Endothelial cell of umbilical vein (primary cell): Measurements from ENCODE around the gene MAP2K7.

Source experiments
- EZH2 ChIP-seq: IDR thresholded peaks from 2 replicates; pipeline ENCODE4 v1.6.1; 2012; ENCODE audit warnings: borderline replicate concordance, low read depth, mild to moderate bottlenecking, moderate library complexity, low read length, inconsistent platforms; ENCODE audit not compliant: severe bottlenecking
- FOS ChIP-seq: IDR thresholded peaks from 2 replicates; pipeline ENCODE4 v1.6.1; 2011; ENCODE audit warnings: mild to moderate bottlenecking, low read length, moderate library complexity, borderline replicate concordance; ENCODE audit not compliant: insufficient read depth
- JUN ChIP-seq: IDR thresholded peaks from 2 replicates; pipeline ENCODE4 v1.6.1; 2011; ENCODE audit warnings: borderline replicate concordance, low read depth; ENCODE audit not compliant: insufficient read length, insufficient read depth
- MYC ChIP-seq: IDR thresholded peaks from one replicate; pipeline ENCODE4 v1.6.1; 2011; ENCODE audit warnings: mild to moderate bottlenecking, low read depth, low read length
- POLR2A ChIP-seq: IDR thresholded peaks from 2 replicates; pipeline ENCODE4 v1.6.1; 2012; ENCODE audit warnings: low read depth, mild to moderate bottlenecking, control low read depth, low read length
- POLR2AphosphoS5 ChIP-seq: IDR thresholded peaks from 2 replicates; pipeline ENCODE4 v1.6.1; 2012; ENCODE audit warnings: low read depth, mild to moderate bottlenecking, control low read depth, low read length, moderate library complexity; ENCODE audit not compliant: insufficient read depth
- TF ChIP-seq, protein P1 (sequence below), 2 donors: IDR thresholded peaks; 1 replicate in 1 of 2; 2 replicates in 1 of 2; pipeline ENCODE4 v1.5.1; 2011; ENCODE audit warnings: low read length in 2 of 2, mild to moderate bottlenecking in 2 of 2, moderate library complexity in 2 of 2, control low read depth in 1 of 2, inconsistent platforms in 1 of 2, low read depth in 1 of 2; ENCODE audit not compliant: insufficient read depth in 1 of 2; ENCODE audit errors: extremely low read depth in 1 of 2
- TF ChIP-seq, protein P2 (sequence below): IDR thresholded peaks from 2 replicates; pipeline ENCODE4 v1.6.1; 2011; ENCODE audit not compliant: insufficient read depth, insufficient read length

DNA sequence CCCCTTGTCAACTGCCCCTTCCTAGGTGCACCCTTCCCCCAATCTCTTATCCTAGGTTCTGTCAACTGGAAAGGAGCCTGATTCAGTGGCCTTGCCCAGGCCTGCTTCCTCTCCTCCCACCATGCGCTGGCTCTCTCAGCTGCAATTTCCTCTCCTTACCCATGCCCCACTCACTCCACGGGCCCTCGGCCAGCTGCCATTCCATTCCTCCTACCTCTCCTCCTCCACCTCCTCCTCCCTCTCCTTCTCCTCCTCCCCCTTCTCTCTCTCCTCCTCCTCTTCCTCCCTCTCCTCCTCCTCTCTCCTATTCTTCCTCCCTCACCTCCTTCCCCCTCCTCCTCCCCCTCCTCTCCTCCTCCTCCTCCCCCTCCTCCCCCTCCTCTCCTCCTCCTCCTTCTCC is 49.4 kb downstream of the MAP2K7 start:
- TF ChIP-seq, protein P1, sequence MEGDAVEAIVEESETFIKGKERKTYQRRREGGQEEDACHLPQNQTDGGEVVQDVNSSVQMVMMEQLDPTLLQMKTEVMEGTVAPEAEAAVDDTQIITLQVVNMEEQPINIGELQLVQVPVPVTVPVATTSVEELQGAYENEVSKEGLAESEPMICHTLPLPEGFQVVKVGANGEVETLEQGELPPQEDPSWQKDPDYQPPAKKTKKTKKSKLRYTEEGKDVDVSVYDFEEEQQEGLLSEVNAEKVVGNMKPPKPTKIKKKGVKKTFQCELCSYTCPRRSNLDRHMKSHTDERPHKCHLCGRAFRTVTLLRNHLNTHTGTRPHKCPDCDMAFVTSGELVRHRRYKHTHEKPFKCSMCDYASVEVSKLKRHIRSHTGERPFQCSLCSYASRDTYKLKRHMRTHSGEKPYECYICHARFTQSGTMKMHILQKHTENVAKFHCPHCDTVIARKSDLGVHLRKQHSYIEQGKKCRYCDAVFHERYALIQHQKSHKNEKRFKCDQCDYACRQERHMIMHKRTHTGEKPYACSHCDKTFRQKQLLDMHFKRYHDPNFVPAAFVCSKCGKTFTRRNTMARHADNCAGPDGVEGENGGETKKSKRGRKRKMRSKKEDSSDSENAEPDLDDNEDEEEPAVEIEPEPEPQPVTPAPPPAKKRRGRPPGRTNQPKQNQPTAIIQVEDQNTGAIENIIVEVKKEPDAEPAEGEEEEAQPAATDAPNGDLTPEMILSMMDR (IDR thresholded peaks at IDR 0.05; ENCODE audit: extremely low read depth in 1 of 2, insufficient read depth in 1 of 2, low read depth in 1 of 2, low read length in 2 of 2): no peak
- TF ChIP-seq POLR2AphosphoS5 (no peak), EZH2 (no peak), POLR2A (no peak), MYC (no peak), JUN (no peak), FOS (no peak)
- TF ChIP-seq, protein P2, sequence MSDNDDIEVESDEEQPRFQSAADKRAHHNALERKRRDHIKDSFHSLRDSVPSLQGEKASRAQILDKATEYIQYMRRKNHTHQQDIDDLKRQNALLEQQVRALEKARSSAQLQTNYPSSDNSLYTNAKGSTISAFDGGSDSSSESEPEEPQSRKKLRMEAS: no peak
